ENCODE results near the gene ZNF362. TPM values are rescaled to one million over a fixed set of nuclear protein-coding genes. Genes with fewer than 3 reads are reported as not detected.

The ZNF362 gene
- polyA plus RNA-seq, 1 of the 3 experiments (the other 2 are of a cell fraction) = 17.1 TPM

- TF ChIP-seq FOXJ3 (CRISPR knock-in tag; IDR thresholded peaks at IDR 0.05) = no peak
- no peak for TF ChIP-seq REST (IDR thresholded peaks at IDR 0.05; ENCODE audit: low read depth, low read length)
- no peak for TF ChIP-seq NRF1 (IDR thresholded peaks at IDR 0.05; ENCODE audit: low read depth, low read length)
- TF ChIP-seq RAD21 (IDR thresholded peaks at IDR 0.05; ENCODE audit: low read length) = no peak
Measured at GRCh38 chr1:33211972-33212371, 44.3 kb upstream of the ZNF362 start (continued).

GRCh38 chr1:33219886-33220661 lies 36.2 kb upstream of the ZNF362 start:
- Histone ChIP-seq H3K79me2 (ENCODE audit: insufficient read depth) (no peaks in the 10 kb centered on the region), H3K9me3 (0 out of 2 replicates have a peak, but pooled peaks cover 6% of the 10 kb centered on the region), H3K9me2 (no peaks in the 10 kb centered on the region), H3K4me2 (no peak overlapping the region), H4K20me1 (ENCODE audit: insufficient read depth) (no peaks in the 10 kb centered on the region), H3K9ac (no peak overlapping the region), H3K36me3 (replicated peaks in 1 of 2; ENCODE audit: control insufficient read depth in 1 of 2, insufficient read depth in 2 of 2, low read length in 1 of 2) (peaks cover 0 to 3% of the 10 kb centered on the region in 2 experiments), H2AFZ (ENCODE audit: low read depth) (no peak overlapping the region), H3K4me1 (ENCODE audit: control insufficient read depth in 1 of 2, insufficient read depth in 2 of 2, low read depth in 1 of 2, low read length in 1 of 2) (no peaks in the 10 kb centered on the region), H3K4me3 (ENCODE audit: low read depth in 2 of 2, low read length in 1 of 2) (no peak overlapping the region), H3K27ac (ENCODE audit: low read depth in 2 of 2, low read length in 1 of 2) (no peak overlapping the region), H3K27me3 (ENCODE audit: insufficient read depth) (no peaks in the 10 kb centered on the region), H3F3A (replicated peaks; ENCODE audit: insufficient read depth) (peaks cover 4% of the 10 kb centered on the region)
- ChIA-PET CTCF (interaction anchor here (1.1 kb wide), 1 partner anchor 75 kb away, joined by 5 read pairs; no protein-coding TSS in a partner anchor), POLR2A (no interaction called here)
- DNase-seq = no peak
- WGBS (ENCODE audit: low lambda C conversion rate) = 80% methylated on average over 7 of the region's 7 CpGs
- TF ChIP-seq USF2 (IDR thresholded peaks at IDR 0.05; ENCODE audit: borderline replicate concordance, low read depth, low read length) (no peak), FOSL2 (IDR thresholded peaks at IDR 0.05; ENCODE audit: borderline replicate concordance, low read depth) (peak; percentile 14; the same call in 1 of the 2 replicates)

GRCh38 chr1:33220676-33221384 lies 35.5 kb upstream of the ZNF362 start:
- DNase-seq = no peak
- POLR2A ChIA-PET = no interaction called here
- Histone ChIP-seq H2AFZ (ENCODE audit: low read depth) (no peak overlapping the region), H3K4me2 (no peak overlapping the region), H3K27ac (ENCODE audit: low read depth in 2 of 2, low read length in 1 of 2) (no peak overlapping the region), H3K4me3 (ENCODE audit: low read depth in 2 of 2, low read length in 1 of 2) (no peak overlapping the region), H3K36me3 (replicated peaks in 1 of 2; ENCODE audit: control insufficient read depth in 1 of 2, insufficient read depth in 2 of 2, low read length in 1 of 2) (peaks cover 0 to 3% of the 10 kb centered on the region in 2 experiments), H4K20me1 (ENCODE audit: insufficient read depth) (no peaks in the 10 kb centered on the region), H3K4me1 (ENCODE audit: control insufficient read depth in 1 of 2, insufficient read depth in 2 of 2, low read depth in 1 of 2, low read length in 1 of 2) (no peaks in the 10 kb centered on the region), H3K9me3 (0 out of 2 replicates have a peak, but pooled peaks cover 6% of the 10 kb centered on the region), H3K9ac (no peak overlapping the region), H3K79me2 (ENCODE audit: insufficient read depth) (no peaks in the 10 kb centered on the region), H3F3A (replicated peaks; ENCODE audit: insufficient read depth) (peaks cover 4% of the 10 kb centered on the region), H3K9me2 (no peaks in the 10 kb centered on the region), H3K27me3 (ENCODE audit: insufficient read depth) (no peaks in the 10 kb centered on the region)
- WGBS (ENCODE audit: low lambda C conversion rate) = 80% methylated on average over 12 of the region's 12 CpGs
- CTCF ChIA-PET = no interaction called here
- TF ChIP-seq ZBTB33 (IDR thresholded peaks at IDR 0.05; ENCODE audit: borderline replicate concordance, low read depth) = no peak
- no peak for TF ChIP-seq USF1 (IDR thresholded peaks at IDR 0.05; ENCODE audit: borderline replicate concordance, low read depth)
- no peak for TF ChIP-seq SMC3 (IDR thresholded peaks at IDR 0.05; ENCODE audit: low read depth, low read length)
- TF ChIP-seq GATA2 (CRISPR knock-in tag; IDR thresholded peaks at IDR 0.05) = no peak
- TF ChIP-seq CTCF (IDR thresholded peaks at IDR 0.05) = no peak
- TF ChIP-seq TCF12 (IDR thresholded peaks at IDR 0.05) = no peak

All from SK-N-SH (cell line).